GM10847 (cell line): Measurements from ENCODE around the gene PRKAG2.

ENCODE experiments used
- POLR2A ChIP-seq: IDR thresholded peaks from 2 replicates; pipeline ENCODE4 v1.6.1; 2011; ENCODE audit not compliant: insufficient read length; ENCODE audit errors: extremely low read depth

Gene PRKAG2

DNA sequence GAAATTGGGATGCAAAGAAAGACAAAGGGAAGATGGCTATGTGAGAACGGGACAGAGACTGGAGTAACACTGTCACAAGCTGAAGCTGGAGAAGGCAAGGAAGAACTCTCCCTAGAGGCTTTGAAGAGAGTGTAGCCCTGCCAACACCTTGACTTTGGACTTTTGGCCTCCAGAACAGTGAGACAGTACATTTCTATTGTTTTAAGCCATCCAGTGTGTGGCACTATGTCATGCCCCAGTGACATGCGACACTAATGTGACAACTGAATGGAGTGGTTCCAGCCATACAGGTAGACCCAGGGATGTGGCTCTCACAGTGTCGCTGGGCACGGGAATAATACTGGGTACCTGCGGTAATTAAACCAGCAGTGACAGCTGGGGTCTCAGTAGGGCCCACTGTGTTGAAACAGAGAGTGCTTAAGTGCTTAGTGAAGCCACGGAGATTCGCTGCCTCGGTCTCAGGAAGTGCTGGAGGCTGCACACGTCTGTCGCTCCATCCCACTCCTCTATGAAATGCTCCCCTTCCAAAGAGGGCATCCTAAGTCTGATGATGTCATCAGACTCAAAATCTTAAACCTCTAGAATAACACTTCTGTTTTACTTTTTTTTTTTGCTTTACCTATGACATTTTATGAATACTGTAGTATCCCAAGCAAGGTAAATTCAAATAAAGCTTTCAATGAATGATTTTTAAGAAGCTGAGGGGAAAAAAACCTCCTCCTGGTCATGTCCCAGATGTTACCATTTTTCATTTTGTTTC is 202.6 kb downstream of the PRKAG2 start:
- TF ChIP-seq POLR2A: no peak

- no peak for TF ChIP-seq POLR2A
These were observed 203.7 kb downstream of the PRKAG2 start for GRCh38 chr7:151673216-151673615.

- TF ChIP-seq POLR2A: no peak
These were observed 204.2 kb downstream of the PRKAG2 start for GRCh38 chr7:151672716-151673115.

DNA sequence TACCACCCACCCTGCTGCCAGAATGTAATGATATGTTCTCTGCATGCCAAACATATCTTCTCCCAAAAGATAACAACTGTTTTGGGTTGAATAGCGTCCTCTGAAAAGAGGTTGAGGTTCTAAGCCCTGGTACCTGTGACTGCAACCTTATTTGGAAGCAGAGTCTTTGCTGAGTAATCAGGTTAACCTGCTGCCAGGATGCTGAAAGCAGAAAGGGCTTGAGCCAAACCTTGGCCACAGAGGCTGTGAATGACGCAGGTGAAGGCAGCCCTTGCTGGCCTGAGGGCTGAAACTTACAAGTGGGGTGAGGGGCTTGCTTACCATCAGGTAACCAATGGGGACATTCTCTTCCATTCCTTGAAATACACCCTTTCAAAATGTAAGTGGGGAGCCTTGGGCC is 205.4 kb downstream of the PRKAG2 start:
- TF ChIP-seq POLR2A: no peak

GRCh38 chr7:151669762-151670161 is 207.2 kb downstream of the PRKAG2 start:
- TF ChIP-seq POLR2A: no peak

- no peak for TF ChIP-seq POLR2A
These were observed 210.0 kb downstream of the PRKAG2 start for GRCh38 chr7:151666886-151667285.

DNA sequence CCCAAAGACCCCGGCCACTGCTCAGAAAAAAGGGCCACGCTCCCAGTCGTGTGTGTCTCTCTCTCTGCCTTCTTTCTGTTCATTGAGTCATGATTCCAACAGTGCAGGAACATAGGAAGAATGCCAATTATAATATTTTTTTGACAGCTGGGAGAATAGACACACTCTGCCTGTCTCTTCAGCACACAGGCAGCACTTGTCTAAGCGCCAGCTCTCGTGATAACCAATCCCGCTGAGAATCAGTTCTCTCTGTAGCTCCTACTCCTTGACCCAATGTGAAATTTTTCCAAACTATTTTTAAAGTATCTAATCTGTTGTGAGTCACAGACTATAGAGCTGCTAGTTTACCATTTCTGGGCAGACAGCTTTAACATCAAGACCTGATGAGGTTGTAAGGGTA is 211.5 kb downstream of the PRKAG2 start:
- TF ChIP-seq POLR2A: no peak

GRCh38 chr7:151664268-151664667 is 212.6 kb downstream of the PRKAG2 start:
- no peak for TF ChIP-seq POLR2A

- no peak for TF ChIP-seq POLR2A
These were observed 213.4 kb downstream of the PRKAG2 start for GRCh38 chr7:151663382-151664100.

DNA sequence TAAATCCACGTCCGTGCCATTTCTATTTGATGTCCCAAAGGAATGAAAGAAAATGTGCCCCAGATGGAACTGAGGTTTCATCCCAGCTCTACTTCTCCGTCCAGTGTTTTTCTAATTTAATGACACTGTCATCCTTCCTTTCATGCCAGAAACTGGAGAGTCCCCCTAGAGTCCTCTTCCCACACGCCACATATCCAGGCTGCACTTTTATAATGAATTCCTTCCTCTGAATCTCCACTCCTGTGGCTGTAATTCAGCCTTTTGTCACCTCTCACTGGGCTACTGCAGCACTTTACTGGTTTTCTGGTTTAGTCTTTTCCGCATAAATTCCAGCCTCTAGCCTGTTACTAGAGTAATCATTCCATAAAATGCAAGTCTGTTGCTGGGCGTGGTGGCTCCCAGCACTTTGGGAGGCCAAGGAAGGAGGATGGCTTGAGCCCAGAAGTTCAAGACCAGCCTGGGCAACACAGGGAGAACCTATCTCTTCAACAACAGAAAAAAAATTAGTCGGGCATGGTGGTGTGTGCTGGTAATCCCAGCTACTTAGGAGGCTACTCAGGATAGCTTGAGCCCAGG is 214.6 kb downstream of the PRKAG2 start:
- TF ChIP-seq POLR2A: no peak

DNA sequence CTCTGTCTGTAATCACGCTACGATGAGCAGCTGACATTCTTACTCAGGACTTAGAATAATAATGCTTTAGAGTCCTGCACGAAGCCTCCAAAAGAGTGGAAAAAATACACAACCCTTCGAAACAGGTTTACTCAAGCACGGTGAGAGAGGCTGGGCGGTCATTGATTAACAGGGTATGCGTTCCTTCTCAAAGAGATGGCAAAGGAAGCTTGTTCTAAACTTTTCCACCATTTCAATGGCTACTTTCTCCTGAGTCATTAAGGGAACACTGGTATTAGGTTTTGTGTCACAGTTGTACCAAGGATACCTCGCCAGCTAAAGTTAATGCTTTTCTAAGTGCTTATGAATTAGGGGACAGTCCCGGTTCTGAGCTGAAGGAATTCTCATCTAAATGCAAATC is 215.3 kb downstream of the PRKAG2 start:
- TF ChIP-seq POLR2A: no peak

DNA sequence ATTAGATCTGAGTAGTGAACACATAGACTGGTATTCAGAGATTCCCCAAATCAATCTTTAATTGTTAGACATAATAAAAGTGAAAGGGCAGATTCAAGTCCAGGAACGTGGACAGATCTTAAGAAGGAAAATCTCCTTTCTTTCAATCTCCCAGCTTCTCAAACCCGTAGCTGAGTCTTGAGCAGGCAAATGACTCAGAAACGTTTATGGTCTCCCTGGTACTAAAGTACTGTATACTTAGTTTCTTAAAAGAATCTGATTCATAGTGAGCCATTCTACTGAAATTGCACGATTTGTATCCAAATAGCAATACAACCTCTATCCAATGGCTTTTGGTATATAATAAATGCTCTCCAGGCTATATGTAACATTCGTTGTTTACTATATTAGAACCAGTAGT is 216.8 kb downstream of the PRKAG2 start:
- no peak for TF ChIP-seq POLR2A

GRCh38 chr7:151659219-151659618 is 217.7 kb downstream of the PRKAG2 start:
- TF ChIP-seq POLR2A: no peak

DNA sequence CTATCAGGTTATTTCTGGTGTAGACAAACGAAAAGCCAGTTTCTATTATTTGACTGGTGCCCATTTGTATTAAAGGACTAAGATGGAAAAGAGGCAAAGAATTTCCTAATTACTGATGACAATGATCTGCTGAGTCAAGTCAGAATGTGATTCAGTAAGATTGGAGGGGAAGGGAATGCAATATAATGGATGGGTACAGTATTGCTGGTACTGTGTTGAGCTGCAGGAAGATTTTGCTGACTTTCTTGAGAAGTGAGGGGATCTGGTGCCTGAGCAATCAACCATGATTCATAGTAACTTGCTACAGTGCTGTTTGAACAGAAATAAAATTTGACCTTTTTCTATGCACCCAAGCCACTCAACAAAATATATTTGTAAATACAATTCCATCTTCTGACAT is 218.1 kb downstream of the PRKAG2 start:
- no peak for TF ChIP-seq POLR2A

- TF ChIP-seq POLR2A: no peak
These were observed 219.7 kb downstream of the PRKAG2 start for GRCh38 chr7:151657173-151657572.

DNA sequence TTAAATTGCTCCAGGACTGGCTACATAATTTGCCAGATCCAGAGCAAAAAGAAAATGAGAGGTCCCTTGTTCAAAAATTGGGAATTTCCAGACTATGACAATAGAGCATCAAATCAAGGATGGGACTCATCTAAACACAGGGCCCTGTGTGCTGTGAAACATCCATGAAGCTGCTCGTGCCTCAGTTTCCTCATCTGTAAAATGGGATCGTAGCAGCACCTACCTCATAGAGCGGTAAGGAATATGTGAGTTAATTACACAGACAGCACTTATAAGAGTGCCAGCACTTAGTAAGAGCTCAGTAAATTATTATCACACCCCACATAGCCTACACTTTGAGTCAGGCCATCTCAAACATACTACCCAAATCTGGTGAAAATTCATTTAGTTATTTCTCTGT is 221.4 kb downstream of the PRKAG2 start:
- TF ChIP-seq POLR2A: no peak

- TF ChIP-seq POLR2A: no peak
These were observed 224.8 kb downstream of the PRKAG2 start for GRCh38 chr7:151652111-151652510.

DNA sequence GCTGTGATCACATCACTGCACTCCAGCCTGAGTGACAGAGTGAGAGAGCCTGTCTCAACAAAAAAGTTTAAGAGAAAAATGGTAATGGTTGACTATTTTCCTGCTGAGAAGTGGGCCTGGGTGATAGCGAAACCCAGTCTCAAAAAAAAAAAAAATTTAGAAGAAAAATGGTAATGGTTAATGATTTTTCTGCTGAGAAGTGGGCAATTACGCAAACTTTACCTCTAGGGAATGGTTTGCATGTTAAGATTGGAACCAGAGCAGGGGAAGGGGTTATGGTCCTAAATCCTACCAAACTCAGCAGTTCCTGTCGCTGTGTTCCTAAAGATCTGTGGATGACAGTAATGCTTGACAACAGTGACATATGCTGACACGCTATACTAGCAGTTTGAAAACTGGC is 226.8 kb downstream of the PRKAG2 start:
- TF ChIP-seq POLR2A: no peak
